T-helper 2 cell (primary cell): ENCODE data around the gene IGSF5.
A peak's percentile ranks its signal among the peaks of the same experiment; 100 is the strongest.
"Not testable (repeated sequence)": the region's sequence is repeated elsewhere in the genome, so short reads cannot be mapped to it uniquely, and the experiment has no call there.

Experiments
- DNase-seq, 5 experiments: peaks; one replicate each; pipeline versions ENCODE4 v3.0.0 to v3.0.0-alpha.2; 2012 to 2022
- total RNA-seq, 2 donors: gene quantifications; one replicate each; lab custom pipeline; 2026; lab: John Stamatoyannopoulos, UW

The IGSF5 gene
- 0 reads per million in 2 donors for total RNA-seq

DNA sequence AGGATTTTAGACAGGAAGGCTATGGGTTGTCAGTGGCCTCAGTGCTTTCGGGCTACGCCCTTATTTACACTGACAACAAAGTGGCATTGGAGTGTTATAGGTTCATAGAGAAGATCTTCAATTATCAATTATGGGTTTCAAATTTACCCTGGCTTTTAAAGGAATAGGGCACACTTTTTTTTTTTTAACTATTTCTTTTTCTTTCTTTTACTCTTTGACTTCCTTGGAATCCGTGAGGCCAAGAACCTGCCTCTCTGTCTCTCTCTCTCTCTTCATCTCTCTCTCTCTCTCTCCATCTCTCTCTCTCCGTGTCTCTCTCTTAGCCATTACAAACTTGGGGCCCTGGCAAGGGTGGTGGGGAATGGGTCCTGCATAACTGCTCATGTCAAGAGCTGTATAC lies at the start of gene IGSF5:
Gene IGSF5 (plus strand): TSS at position 301 of the 400 bp plus-strand sequence. CDS start 327 bp downstream, outside the sequence.
- not testable (repeated sequence) for DNase-seq

- DNase-seq, result no peak
These were observed 48.8 kb upstream of the IGSF5 start for GRCh38 chr21:39696196-39696595.

DNA sequence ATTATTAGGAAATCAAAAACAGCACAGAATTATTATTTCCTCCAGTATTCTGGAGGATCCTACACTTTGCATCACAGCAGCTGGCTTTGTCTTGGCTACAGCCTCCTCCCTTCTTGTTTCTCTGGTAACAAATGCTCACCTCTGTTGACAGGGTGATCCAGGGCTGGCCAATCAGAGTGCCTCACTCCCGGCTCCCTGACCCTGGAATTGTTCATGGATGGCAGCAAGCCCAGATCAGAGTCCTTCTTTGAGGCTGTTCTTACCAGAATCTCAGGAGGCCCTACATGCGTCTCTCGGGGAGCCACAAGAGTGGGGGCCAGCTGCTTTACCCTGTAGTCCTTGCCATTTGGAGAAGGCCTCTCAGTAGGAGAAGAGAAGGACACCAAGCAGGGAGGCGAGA lies 48.4 kb upstream of the IGSF5 start:
- DNase-seq, result no peak

- no peak for DNase-seq
These were observed 44.7 kb upstream of the IGSF5 start for GRCh38 chr21:39700318-39700717.

- no peak for DNase-seq
These were observed 41.4 kb upstream of the IGSF5 start for GRCh38 chr21:39703578-39703977.

DNA sequence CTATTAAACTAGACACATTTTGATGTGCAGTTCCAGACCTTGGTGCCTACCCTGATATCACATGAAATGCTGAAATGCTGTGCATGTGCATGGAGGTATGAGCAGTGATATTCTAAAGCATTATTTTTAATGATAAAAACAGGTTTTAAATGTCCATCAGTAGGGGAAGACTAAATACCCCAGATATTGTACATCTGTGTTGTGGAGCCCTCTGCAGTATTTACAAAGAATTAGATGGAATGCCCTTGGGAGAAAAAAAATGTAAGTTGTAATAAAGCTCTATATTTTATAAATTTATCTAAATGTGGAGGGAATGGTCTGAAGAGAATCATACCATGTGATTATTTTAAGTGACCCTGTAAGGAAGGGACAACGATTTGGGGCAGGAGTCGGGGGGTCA lies 39.1 kb upstream of the IGSF5 start:
- no peak for DNase-seq

DNA sequence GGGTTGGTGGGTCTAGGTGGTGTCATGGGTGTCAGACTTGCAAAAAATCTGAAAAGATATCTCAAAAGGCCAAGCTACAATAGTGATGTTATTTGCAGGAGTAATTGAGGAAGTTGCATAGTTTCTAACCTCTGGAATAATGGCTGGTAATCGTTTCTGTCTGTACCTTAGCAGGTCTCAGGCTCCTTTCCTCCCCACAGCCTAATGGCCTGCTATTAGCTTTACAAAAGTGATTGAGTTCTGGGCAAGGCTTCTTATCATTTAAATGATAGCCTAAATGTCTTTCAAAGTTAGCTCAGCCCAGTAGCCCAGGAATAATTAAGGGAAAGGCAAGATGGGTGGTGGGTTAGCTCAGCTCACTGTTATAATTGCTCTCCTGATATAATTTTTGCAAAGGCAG lies 37.7 kb upstream of the IGSF5 start:
- DNase-seq, result no peak

DNA sequence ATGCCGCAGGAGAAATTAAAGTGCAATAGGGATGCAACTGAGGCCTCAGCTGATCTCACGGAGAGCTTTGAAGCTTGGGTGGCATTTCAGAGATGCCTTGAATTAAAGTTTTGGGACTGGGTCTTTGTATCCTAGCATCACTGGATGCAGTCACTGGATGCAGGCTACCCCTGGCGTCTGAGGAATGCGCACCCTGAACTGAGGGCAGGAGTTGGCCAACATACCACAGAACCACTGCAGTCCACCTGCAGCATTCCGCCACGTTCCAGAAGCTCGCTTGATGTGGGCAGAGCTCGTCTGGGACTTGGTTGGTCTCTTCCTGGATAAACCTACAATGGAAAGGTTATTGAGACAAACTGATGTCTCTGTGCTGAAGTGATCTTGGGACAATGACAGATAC lies 34.1 kb upstream of the IGSF5 start:
- DNase-seq, result no peak

- DNase-seq, result no peak
These were observed 32.7 kb upstream of the IGSF5 start for GRCh38 chr21:39712273-39712672.

GRCh38 chr21:39712976-39713375 lies 32.0 kb upstream of the IGSF5 start:
- DNase-seq, result no peak

DNA sequence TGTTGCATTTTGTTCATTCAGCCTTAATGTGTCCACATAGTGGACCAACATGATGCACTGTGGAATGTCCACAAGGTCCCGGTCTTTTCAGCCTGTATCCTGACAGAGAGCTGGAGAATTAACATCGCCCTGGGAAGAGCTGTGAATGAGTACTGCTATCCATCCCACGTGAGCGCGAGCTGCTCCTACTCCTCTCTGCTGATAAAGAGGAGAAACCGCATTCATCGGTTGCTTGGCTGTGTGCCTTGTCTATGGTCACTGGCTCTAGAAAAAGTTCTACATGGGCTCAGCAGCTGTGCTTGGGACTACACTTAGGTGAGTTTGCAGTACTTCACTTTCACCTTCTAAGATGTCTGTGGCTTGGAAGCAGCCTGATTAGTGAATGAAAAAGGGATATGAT lies 31.1 kb upstream of the IGSF5 start:
- DNase-seq, result no peak

- DNase-seq, result no peak
These were observed 30.7 kb upstream of the IGSF5 start for GRCh38 chr21:39714331-39714730.

DNA sequence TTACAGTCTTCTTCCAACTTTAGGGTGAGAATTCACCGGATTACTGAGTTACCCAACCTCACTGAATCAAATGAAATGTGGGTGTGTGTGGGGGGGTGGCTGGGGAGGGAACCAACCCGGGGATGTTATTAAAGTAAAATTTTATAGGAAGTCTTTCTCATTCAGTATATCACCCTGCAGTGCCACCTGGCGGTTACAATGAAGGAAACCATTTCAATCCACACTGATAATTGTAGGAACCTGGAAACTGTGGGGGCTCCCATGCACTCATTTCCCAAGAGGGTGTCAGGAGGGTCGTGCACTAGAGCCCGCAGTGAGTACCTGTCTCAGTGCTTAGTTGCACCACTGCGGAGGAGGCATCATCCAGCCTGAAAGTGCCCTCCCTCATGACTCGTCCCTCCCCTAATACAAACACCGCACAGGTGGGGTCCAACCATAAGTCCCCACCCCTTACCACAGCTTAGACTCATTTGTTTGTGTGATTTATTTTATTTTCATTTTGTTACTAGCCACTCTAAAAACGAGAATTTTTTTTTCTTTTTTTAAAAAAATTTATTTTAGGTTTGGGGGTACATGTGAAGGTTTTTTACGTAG lies 29.1 kb upstream of the IGSF5 start:
- DNase-seq, result peak in 1 of 5 experiments; percentile 29

GRCh38 chr21:39720126-39720778 lies 24.7 kb upstream of the IGSF5 start:
- no peak for DNase-seq

GRCh38 chr21:39721885-39722284 lies 23.1 kb upstream of the IGSF5 start:
- no peak for DNase-seq

- no peak for DNase-seq
These were observed 20.0 kb upstream of the IGSF5 start for GRCh38 chr21:39724944-39725343.

DNA sequence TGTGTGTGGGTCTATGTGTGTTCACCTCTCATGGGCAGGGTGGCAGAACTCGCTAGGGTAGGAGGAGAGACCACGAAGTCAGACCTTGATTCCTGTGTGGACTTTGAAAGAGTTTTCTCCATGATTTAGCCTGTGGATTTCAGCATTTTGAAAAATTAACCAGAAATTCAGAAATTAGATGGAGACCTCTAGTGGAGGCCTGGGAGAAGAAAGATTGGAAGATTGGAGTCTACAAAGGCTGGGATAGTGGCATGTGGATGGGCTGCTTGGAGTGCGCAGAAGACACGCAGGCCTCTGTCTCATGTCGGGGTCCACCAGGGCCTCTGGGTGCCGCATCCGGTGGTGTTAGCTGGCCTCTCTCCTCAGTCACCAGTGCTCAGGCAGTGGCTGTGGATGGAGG lies 18.9 kb upstream of the IGSF5 start:
- no peak for DNase-seq

DNA sequence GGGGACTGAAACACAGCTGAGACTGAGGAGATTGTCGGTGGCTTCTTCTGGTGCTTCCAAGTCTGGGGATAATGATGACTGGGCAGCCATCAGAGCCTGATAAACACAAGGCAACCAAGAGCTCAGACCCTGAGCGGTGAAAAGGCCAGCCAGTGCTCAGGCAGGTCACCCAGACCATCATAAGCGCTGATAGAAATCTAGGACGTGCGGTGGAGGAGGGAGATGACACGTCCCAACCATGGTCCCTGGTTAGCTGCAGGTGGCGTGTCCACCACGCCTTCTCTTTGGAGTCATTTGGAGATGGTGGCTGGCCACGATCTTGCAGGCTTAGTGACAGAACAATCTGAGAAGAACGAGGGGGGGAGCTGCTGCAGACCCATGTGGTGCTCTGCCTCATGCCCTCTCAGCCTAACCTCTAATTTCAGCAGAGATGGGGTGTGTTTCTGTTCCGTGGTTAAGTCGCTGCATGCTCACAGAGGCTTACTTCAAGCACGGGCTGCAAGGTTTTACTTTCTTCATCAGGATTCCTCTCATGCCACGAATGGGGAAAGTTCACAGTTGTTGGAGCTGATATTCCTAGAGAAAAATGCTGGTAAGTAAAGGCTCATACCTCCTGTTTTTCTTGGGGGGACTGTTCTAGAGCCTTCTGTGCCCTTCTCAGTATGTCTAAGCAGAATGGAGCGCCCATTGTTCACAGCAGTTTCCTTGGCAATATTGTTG lies 17.4 kb upstream of the IGSF5 start:
- DNase-seq, result no peak

- DNase-seq, result no peak
These were observed 16.6 kb upstream of the IGSF5 start for GRCh38 chr21:39728341-39728740.

- DNase-seq, result no peak
These were observed 14.4 kb upstream of the IGSF5 start for GRCh38 chr21:39730418-39731157.

DNA sequence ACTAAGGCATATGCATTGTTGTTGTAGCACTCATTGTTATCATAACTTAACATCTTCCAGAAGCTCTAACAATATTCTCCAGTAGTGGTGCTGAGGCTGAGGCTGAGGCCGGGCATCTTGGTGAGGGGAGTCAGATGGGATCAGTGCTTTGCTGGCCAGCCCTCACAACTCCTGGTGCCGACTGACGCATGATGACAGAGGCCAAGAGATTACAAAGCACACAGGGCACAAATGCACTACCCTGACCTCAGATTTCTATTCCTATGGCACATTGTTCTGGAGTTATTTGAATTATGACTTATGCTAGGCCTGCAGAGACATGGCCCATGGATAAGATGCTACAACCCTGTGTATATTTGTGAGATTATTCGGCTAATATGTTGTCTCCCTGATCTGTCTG lies 8.3 kb upstream of the IGSF5 start:
- DNase-seq, result no peak

- no peak for DNase-seq
These were observed 7.5 kb upstream of the IGSF5 start for GRCh38 chr21:39737376-39738000.

DNA sequence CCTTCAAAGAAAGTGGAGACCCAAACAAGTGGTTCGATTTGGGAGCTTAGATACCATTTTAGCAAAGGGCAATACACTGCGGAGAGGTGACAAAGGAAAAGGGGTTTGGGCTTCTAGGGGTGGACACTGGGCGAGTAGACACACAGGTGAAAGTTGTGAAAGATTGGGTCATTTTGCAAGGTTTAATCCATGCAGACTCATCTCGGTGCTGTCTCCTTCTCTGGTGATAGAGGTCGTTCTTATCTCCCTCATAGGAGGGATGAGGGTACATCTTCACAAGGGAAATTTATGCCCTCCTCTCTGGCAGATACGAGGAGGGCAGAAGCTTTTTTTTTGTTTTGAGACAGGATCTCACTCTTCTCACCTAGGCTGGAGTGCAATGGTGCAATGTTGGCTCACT lies 6.4 kb upstream of the IGSF5 start:
- no peak for DNase-seq
